ENCODE data around the gene ARHGAP12. TPM values are rescaled to one million over a fixed set of nuclear protein-coding genes. Genes with fewer than 3 reads are reported as not detected.

ARHGAP12 gene
- total RNA-seq, 1 experiment from 2014 or later, result 51.9 TPM

DNA sequence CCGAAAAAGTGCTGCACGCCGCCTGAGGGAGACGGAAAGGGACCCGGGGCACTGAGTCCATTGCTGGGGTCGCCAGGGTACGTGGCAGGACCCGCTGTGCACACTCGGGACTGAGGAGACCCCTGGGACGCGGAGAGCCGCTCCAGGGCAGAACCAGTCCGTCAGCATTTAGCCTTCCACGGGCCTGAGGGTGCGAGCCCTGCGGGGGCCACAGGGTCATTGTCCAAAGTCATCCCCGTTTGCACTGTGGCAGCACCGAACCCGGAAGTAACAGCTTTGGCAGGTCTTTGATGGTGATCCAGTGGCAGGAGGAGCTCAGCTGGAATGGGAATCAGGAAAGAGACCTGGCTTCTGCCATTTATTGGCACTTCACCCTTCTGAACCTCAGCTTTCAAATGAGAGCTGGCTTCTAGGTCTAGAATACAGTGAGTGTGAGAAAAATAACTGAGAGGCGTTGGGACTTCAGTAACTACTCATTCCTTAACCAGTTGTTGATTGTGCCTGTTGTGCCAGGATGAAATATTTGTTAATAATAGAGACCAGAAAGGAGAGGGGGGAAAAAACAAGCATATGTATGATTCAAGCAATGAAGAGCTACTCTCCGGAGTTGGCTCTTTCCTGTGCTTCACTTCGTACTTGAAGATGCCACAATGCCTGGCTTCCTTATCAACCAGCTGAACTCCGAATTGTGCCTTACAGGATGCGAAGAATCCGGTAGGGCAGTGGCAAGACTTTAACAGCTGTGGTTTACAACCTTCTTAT is 811 bp upstream of the ARHGAP12 start:
- H3K9me3 ChIP-seq (ENCODE audit: insufficient read depth, low read depth), result no peaks in the 10 kb centered on the region
- ChIA-PET CTCF (interaction anchor here (0.6 to 1.2 kb wide), 3 partner anchors 13 to 67 kb away, joined by 3 to 4 read pairs (median 3); no protein-coding TSS in a partner anchor), POLR2A (ENCODE audit: unreplicated experiment) (interaction anchor here (0.6 to 1.6 kb wide), 6 partner anchors 11 to 365 kb away, joined by 3 to 9 read pairs (median 5); no protein-coding TSS in a partner anchor)
- H3K36me3 ChIP-seq (ENCODE audit: low read depth), result no peaks in the 10 kb centered on the region
- H3K27ac ChIP-seq, result peak overlapping the region; percentile 69
- DNase-seq, result peak; percentile 53 to 57
- intact Hi-C loops (cut with micrococcal nuclease; ENCODE audit: unreplicated experiment), result loop anchor here (5.0 to 10.0 kb wide), 4 partner anchors 33 to 415 kb away; partner anchors contain the start of gene EPC1
- H3F3A ChIP-seq (ENCODE audit: insufficient read depth, low read depth), result peaks cover 25% of the 10 kb centered on the region; the same call in 1 of the 2 replicates
- peaks cover 49% of the 10 kb centered on the region for H3K4me1 ChIP-seq (replicated peaks; ENCODE audit: insufficient read depth)
- no peaks in the 10 kb centered on the region for H3K9me2 ChIP-seq (ENCODE audit: insufficient read depth)
- no peaks in the 10 kb centered on the region for H3K27me3 ChIP-seq (ENCODE audit: insufficient read depth, low read depth)
- peaks cover 12% of the 10 kb centered on the region for H4K20me1 ChIP-seq (ENCODE audit: insufficient read depth)
- TF ChIP-seq EZH2 (IDR thresholded peaks at IDR 0.05; ENCODE audit: low read depth), result no peak
- TF ChIP-seq, protein P1, sequence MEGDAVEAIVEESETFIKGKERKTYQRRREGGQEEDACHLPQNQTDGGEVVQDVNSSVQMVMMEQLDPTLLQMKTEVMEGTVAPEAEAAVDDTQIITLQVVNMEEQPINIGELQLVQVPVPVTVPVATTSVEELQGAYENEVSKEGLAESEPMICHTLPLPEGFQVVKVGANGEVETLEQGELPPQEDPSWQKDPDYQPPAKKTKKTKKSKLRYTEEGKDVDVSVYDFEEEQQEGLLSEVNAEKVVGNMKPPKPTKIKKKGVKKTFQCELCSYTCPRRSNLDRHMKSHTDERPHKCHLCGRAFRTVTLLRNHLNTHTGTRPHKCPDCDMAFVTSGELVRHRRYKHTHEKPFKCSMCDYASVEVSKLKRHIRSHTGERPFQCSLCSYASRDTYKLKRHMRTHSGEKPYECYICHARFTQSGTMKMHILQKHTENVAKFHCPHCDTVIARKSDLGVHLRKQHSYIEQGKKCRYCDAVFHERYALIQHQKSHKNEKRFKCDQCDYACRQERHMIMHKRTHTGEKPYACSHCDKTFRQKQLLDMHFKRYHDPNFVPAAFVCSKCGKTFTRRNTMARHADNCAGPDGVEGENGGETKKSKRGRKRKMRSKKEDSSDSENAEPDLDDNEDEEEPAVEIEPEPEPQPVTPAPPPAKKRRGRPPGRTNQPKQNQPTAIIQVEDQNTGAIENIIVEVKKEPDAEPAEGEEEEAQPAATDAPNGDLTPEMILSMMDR (conservative IDR thresholded peaks at IDR 0.05), result no peak
- peak overlapping the region; percentile 88 for H2AFZ ChIP-seq
- H3K79me2 ChIP-seq (ENCODE audit: low read depth), result peaks cover 52% of the 10 kb centered on the region
- peak overlapping the region; percentile 77 for H3K4me3 ChIP-seq
- BruUV-seq (replicated peaks), result TSS peak; percentile 58
- peak overlapping the region; percentile 99 for H3K4me2 ChIP-seq

DNA sequence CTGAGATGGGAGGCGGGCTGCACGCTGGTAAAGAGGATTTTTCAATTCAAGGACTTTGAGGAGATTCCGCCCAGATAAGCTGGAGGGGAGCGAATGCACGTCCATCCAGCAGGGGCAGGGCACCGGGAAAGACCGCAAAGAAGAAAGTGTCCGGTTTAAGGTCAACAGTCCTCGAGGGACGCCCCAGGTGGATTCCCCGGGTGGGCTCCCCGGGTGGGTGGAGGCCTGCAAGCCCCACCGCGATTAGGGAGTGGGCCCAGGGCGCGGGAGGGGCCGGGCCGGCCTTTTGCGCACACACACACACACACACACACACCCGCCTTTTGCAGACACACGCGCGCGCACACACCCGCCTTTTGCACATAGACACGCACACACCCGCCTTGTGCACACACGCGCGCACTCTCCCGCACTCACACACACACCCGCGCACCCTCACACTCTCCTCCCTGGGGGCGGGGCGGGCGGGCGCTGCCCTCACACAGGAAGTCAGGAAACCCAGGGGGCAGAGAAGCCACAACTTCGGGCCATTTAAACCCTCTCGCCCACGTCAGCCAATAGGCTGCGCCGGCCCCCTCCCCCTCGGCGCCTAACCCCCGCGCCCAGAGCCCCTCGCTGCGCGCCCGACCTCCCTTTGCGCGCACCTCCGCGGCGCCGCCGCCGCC is 615 bp downstream of the ARHGAP12 start:
- Histone ChIP-seq H3K36me3 (ENCODE audit: low read depth) (no peaks in the 10 kb centered on the region), H3K79me2 (ENCODE audit: low read depth) (peaks cover 66% of the 10 kb centered on the region), H3F3A (ENCODE audit: insufficient read depth, low read depth) (peaks cover 25% of the 10 kb centered on the region; the same call in 1 of the 2 replicates), H3K4me1 (replicated peaks; ENCODE audit: insufficient read depth) (peaks cover 45% of the 10 kb centered on the region), H3K9me2 (ENCODE audit: insufficient read depth) (no peaks in the 10 kb centered on the region), H3K27me3 (ENCODE audit: insufficient read depth, low read depth) (no peaks in the 10 kb centered on the region), H3K4me3 (peak overlapping the region; percentile 77), H3K27ac (peak overlapping the region; percentile 54), H4K20me1 (ENCODE audit: insufficient read depth) (peaks cover 12% of the 10 kb centered on the region), H2AFZ (peak overlapping the region; percentile 48), H3K9me3 (ENCODE audit: insufficient read depth, low read depth) (no peaks in the 10 kb centered on the region), H3K4me2 (peak overlapping the region; percentile 97)
- intact Hi-C loops (cut with micrococcal nuclease; ENCODE audit: unreplicated experiment), result loop anchor here (5.0 to 10.0 kb wide), 4 partner anchors 34 to 417 kb away; partner anchors contain the start of gene EPC1
- ChIA-PET CTCF (no interaction called here), POLR2A (ENCODE audit: unreplicated experiment) (interaction anchor here (0.9 kb wide), 1 partner anchor 8 kb away, joined by 5 read pairs; no protein-coding TSS in a partner anchor)
- no TSS peak for BruUV-seq (replicated peaks)
- no peak for TF ChIP-seq EZH2 (IDR thresholded peaks at IDR 0.05; ENCODE audit: low read depth)
- TF ChIP-seq, protein P1 (conservative IDR thresholded peaks at IDR 0.05), result no peak; the same call in 1 of the 2 replicates
- DNase-seq, result peak; percentile 34 to 41

DNA sequence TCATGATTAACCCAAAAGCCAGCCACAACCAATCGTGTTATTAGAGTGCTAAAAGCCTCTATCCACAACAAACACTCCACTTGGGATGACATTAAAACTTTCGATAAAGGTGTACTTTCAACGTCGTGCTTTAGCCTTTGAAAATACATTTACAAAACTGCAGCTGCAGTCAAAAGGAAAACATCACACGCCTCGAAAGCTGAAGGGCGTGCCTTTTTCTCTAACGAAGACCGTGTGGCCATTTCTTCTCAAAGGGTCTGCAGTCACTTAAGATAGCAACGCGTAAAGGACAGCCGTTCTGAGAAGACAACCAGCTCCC is 1.1 kb downstream of the ARHGAP12 start:
- Histone ChIP-seq H3K4me2 (peak overlapping the region; percentile 97), H2AFZ (peak overlapping the region; percentile 48), H3K4me3 (peak overlapping the region; percentile 77), H3K36me3 (ENCODE audit: low read depth) (no peaks in the 10 kb centered on the region), H3K27ac (peak overlapping the region; percentile 54), H3K79me2 (ENCODE audit: low read depth) (peaks cover 71% of the 10 kb centered on the region), H3F3A (ENCODE audit: insufficient read depth, low read depth) (peaks cover 25% of the 10 kb centered on the region; the same call in 1 of the 2 replicates), H3K4me1 (replicated peaks; ENCODE audit: insufficient read depth) (peaks cover 41% of the 10 kb centered on the region), H4K20me1 (ENCODE audit: insufficient read depth) (peaks cover 12% of the 10 kb centered on the region), H3K9me3 (ENCODE audit: insufficient read depth, low read depth) (no peaks in the 10 kb centered on the region), H3K9me2 (ENCODE audit: insufficient read depth) (no peaks in the 10 kb centered on the region), H3K27me3 (ENCODE audit: insufficient read depth, low read depth) (no peaks in the 10 kb centered on the region)
- no peak for TF ChIP-seq EZH2 (IDR thresholded peaks at IDR 0.05; ENCODE audit: low read depth)
- TF ChIP-seq, protein P1 (conservative IDR thresholded peaks at IDR 0.05), result no peak
- no peak for DNase-seq
- POLR2A ChIA-PET (ENCODE audit: unreplicated experiment), result interaction anchor here (0.9 kb wide), 1 partner anchor 9 kb away, joined by 5 read pairs; no protein-coding TSS in a partner anchor
- intact Hi-C loops (cut with micrococcal nuclease; ENCODE audit: unreplicated experiment), result loop anchor here (5.0 to 10.0 kb wide), 4 partner anchors 35 to 417 kb away; partner anchors contain the start of gene EPC1
- BruUV-seq (replicated peaks), result TSS peak; percentile 39
- CTCF ChIA-PET, result no interaction called here
